Esophagus squamous epithelium (tissue), 5 donors: ENCODE measurements around the gene PPARA. TPM values are rescaled to one million over a fixed set of nuclear protein-coding genes. Genes with fewer than 3 reads are reported as not detected.

ENCODE experiments used
- DNase-seq: peaks from one replicate; lab custom pipeline; 2025; lab: John Stamatoyannopoulos, UW
- H3K27ac ChIP-seq, 4 donors: fragments of 200-600 bp; sonication (generic); one replicate each; pipeline ENCODE4 v1.5.1; 2016 to 2019; ENCODE audit warnings: mild to moderate bottlenecking in 1 of 4
- H3K27me3 ChIP-seq, 4 donors: fragments of 200-600 bp; sonication (generic); 1 replicate in 3 of 4; 2 replicates in 1 of 4; pipeline versions ENCODE4 v1.5.1 to v1.6.0; 2017 to 2021; ENCODE audit warnings: antibody characterized with exemption in 1 of 4
- H3K36me3 ChIP-seq, 3 donors: fragments of 200-600 bp; sonication (generic); one replicate each; pipeline ENCODE4 v1.5.1; 2016 to 2019
- H3K4me1 ChIP-seq, 3 donors: fragments of 200-600 bp; sonication (generic); one replicate each; pipeline ENCODE4 v1.5.1; 2017 to 2019
- H3K4me3 ChIP-seq, 4 donors: fragments of 200-600 bp; sonication (generic); 1 replicate in 3 of 4; 2 replicates in 1 of 4; pipeline ENCODE4 v1.5.1; 2016 to 2019; ENCODE audit warnings: mild to moderate bottlenecking in 2 of 4, moderate library complexity in 1 of 4
- H3K9me3 ChIP-seq, 3 donors: fragments of 200-600 bp; sonication (generic); one replicate each; pipeline ENCODE4 v1.5.1; 2016 to 2019
- POLR2A ChIP-seq, 4 donors: fragments of 450-650 bp; IDR thresholded peaks; one replicate each; pipeline ENCODE4 v1.6.1; 2017; ENCODE audit warnings: antibody characterized with exemption in 4 of 4, mild to moderate bottlenecking in 4 of 4, moderate library complexity in 3 of 4
- WGBS, 2 donors: methylation state at CpG; one replicate each; pipeline ENCODE4 v1.1.5; 2018; 5-methylcytosine and 5-hydroxymethylcytosine counted together
- intact Hi-C: fragments of 100-400 bp; cut with DNase I; formaldehyde crosslinking; loops from one replicate; pipeline ENCODE4 v1.15.0; 2022
- total RNA-seq, 4 donors: library from RNA; depleted of rRNA; stranded (reverse); fragments of >200 nt; gene quantifications; one replicate each; pipeline ENCODE4 v1.1.0, GENCODE V29; 2016
- TF ChIP-seq, protein P1 (sequence below), 6 experiments: fragments of 450-650 bp in 4 of 6; fragments of 200-600 bp in 2 of 6; sonication (generic) in 2 of 6; IDR thresholded peaks; one replicate each; pipeline ENCODE4 v1.5.1; 2016 to 2019; ENCODE audit warnings: antibody characterized with exemption in 6 of 6, mild to moderate bottlenecking in 4 of 6, moderate library complexity in 4 of 6
- donor health status: DM: yes; HTN: yes; CAD: no.

Gene PPARA
- total RNA-seq, 4 donors from 2014 or later: 7.7 to 18.5 (median 10.1) TPM

DNA sequence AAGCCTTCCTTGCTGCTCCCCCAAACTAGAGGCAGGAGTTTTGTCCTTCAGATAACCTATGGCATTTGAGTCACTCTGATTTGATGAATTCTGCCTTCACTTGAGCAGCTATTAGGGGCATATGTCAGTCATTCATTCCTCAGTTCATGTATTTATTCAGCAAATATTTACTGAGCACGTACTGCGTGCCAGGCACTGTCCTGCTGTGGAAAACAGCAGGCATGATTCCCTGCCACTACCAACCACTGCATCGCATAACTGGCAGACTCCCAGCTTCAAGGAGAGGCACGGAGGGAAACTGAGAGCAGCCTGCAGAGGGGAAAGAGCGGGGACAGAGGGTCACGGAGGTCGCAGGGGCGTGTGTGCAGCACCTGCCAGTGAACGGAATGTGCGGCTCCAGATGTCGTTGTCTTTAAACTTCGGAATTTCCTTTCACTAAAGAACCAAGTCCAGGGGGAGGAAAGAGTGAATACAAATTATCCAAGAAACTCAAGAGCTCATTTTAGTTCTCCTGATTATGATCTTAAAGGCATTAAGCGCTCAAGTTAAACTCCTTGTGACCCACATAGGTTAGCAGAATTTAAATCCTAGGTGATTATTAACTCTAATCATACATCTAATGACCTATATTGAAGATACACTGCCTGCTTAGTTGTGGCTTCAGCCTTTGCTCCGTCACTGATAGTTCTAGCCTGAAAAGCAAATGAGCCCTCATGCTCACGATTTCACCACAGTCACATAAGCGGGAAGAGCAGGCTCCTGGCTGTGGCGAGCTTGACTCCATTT, 12.6 kb downstream of the PPARA start:
- TF ChIP-seq, protein P1, sequence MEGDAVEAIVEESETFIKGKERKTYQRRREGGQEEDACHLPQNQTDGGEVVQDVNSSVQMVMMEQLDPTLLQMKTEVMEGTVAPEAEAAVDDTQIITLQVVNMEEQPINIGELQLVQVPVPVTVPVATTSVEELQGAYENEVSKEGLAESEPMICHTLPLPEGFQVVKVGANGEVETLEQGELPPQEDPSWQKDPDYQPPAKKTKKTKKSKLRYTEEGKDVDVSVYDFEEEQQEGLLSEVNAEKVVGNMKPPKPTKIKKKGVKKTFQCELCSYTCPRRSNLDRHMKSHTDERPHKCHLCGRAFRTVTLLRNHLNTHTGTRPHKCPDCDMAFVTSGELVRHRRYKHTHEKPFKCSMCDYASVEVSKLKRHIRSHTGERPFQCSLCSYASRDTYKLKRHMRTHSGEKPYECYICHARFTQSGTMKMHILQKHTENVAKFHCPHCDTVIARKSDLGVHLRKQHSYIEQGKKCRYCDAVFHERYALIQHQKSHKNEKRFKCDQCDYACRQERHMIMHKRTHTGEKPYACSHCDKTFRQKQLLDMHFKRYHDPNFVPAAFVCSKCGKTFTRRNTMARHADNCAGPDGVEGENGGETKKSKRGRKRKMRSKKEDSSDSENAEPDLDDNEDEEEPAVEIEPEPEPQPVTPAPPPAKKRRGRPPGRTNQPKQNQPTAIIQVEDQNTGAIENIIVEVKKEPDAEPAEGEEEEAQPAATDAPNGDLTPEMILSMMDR (IDR thresholded peaks at IDR 0.05): no peak
- no peak for TF ChIP-seq POLR2A (IDR thresholded peaks at IDR 0.05)
- DNase-seq: no peak
- Histone ChIP-seq H3K4me3 (no peak overlapping the region), H3K9me3 (no peaks in the 10 kb centered on the region), H3K27ac (no peak overlapping the region), H3K4me1 (no peaks in the 10 kb centered on the region), H3K27me3 (no peaks in the 10 kb centered on the region), H3K36me3 (peaks cover 0 to 51% (median 0%) of the 10 kb centered on the region in 3 donors)
- intact Hi-C loops: no loop called here
- 81 to 82% methylated on average over 16 to 17 of the region's 17 CpGs for WGBS, 2 donors

DNA sequence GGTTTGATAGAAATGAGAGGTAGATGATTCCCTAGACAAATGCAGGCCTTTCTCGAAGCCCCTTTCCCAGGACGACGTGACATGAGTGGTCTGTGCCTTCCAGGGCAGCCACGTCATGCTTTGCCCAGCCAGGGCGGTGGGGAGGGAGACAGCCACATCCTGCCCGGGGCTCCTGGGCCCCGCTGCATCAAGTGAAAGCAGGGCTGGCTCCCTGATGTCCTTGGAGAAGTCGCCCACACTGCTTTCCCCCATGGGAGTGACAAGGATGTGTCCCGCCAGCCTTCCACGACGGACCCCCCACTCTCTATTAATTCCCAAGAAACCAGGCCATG, 13.2 kb downstream of the PPARA start:
- no peak overlapping the region for H3K27ac ChIP-seq
- H3K4me3 ChIP-seq: no peak overlapping the region
- H3K9me3 ChIP-seq: no peaks in the 10 kb centered on the region
- no peak for TF ChIP-seq POLR2A (IDR thresholded peaks at IDR 0.05)
- TF ChIP-seq, protein P1 (IDR thresholded peaks at IDR 0.05): no peak
- H3K36me3 ChIP-seq: peaks cover 0 to 48% (median 0%) of the 10 kb centered on the region in 3 donors
- DNase-seq: no peak
- WGBS, 2 donors: 77 to 80% methylated on average over 10 to 11 of the region's 11 CpGs
- intact Hi-C loops: no loop called here
- no peaks in the 10 kb centered on the region for H3K27me3 ChIP-seq
- no peaks in the 10 kb centered on the region for H3K4me1 ChIP-seq

DNA sequence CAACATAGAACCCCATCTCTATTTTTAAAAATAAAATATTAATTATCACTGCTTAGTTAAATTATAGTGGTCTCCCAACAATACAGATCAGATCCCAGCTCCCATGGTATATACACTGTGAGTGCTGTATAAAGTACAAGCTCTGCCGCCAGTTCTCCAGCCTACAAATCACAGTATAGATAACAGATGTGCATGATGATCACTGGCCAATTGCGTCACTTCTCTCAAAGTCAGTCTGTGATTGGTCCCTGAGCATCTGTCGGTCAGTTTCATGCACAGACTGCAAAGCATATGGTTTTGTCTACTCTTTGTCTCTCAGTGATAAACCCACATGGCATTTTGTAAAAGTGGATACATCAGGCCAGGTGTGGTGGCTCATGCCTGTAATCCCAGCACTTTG, 15.7 kb downstream of the PPARA start:
- Histone ChIP-seq H3K36me3 (peaks cover 0 to 30% (median 0%) of the 10 kb centered on the region in 3 donors), H3K27ac (no peak overlapping the region), H3K4me1 (peaks cover 4 to 5% (median 5%) of the 10 kb centered on the region in 3 donors), H3K27me3 (no peaks in the 10 kb centered on the region), H3K4me3 (no peak overlapping the region), H3K9me3 (no peaks in the 10 kb centered on the region)
- WGBS, 2 donors: 97 to 100% methylated on average over 3 of the region's 3 CpGs
- intact Hi-C loops: no loop called here
- TF ChIP-seq POLR2A (IDR thresholded peaks at IDR 0.05): no peak
- TF ChIP-seq, protein P1 (IDR thresholded peaks at IDR 0.05): no peak
- no peak for DNase-seq

DNA sequence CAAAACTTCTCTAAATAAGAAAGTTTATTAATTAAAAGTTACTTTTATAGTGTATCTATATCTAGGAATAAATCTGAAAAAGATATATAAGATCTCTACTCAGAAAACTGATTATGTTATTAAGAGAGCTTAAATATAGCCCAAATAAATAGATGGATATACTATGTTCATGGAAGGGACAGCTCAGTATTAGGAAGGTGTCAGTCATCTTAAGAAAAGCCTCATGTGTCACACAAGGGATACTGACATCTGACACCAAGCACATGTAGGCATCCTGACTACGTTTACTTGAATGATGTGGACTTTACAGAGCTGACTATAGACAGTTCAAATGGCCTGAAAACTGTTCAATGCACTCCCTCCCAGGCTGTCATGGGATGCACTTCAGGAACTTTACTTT, 19.3 kb downstream of the PPARA start:
- Histone ChIP-seq H3K4me3 (no peak overlapping the region), H3K36me3 (peaks cover 0 to 9% (median 0%) of the 10 kb centered on the region in 3 donors), H3K4me1 (peaks cover 8 to 25% (median 12%) of the 10 kb centered on the region in 3 donors), H3K27me3 (no peaks in the 10 kb centered on the region), H3K9me3 (no peaks in the 10 kb centered on the region), H3K27ac (no peak overlapping the region)
- intact Hi-C loops: no loop called here
- 71 to 89% methylated on average over 1 of the region's 1 CpG for WGBS, 2 donors
- TF ChIP-seq POLR2A (IDR thresholded peaks at IDR 0.05): no peak
- TF ChIP-seq, protein P1 (IDR thresholded peaks at IDR 0.05): no peak
- no peak for DNase-seq

DNA sequence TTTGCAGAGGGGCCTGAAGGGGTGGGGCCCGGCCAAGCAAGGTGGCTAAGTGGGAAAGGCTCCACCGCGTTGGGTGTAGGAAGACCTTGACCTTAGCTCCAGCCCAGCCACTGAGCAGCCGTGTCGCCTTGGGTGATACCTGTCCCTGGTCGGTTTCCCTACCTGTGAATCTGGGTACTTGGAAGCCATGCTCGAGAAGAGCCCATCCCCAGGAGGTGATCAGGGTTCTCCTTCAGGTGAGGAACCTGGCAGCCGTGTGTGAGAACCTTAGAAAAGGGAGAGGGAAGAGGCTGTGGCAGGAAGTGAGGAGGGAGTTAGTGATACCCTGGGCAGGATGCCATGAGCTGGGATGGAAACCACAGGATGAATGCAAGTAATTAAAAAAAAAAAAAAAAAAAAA, 21.6 kb downstream of the PPARA start:
- Histone ChIP-seq H3K36me3 (no peaks in the 10 kb centered on the region), H3K4me1 (peaks cover 8 to 27% (median 12%) of the 10 kb centered on the region in 3 donors), H3K27me3 (no peaks in the 10 kb centered on the region), H3K27ac (no peak overlapping the region), H3K9me3 (no peaks in the 10 kb centered on the region), H3K4me3 (no peak overlapping the region)
- no peak for DNase-seq
- TF ChIP-seq POLR2A (IDR thresholded peaks at IDR 0.05): no peak
- TF ChIP-seq, protein P1 (IDR thresholded peaks at IDR 0.05): no peak
- 69 to 85% methylated on average over 5 to 6 of the region's 8 CpGs for WGBS, 2 donors
- intact Hi-C loops: no loop called here
